OCI-LY1 (cell line): ENCODE data around the gene CNNM4.

ENCODE experiments used
- H2AFZ ChIP-seq: fragments of 200-600 bp; sonication (generic), shearing (Covaris generic); 2 replicates; pipeline ENCODE4 v1.6.0; 2014; ENCODE audit warnings: antibody characterized with exemption, mild to moderate bottlenecking, low read length
- H3F3A ChIP-seq: fragments of 200-600 bp; sonication (generic), shearing (Covaris generic); 2 replicates; pipeline ENCODE4 v1.6.0; 2014; ENCODE audit warnings: mild to moderate bottlenecking, antibody characterized with exemption, low read length, moderate library complexity; ENCODE audit not compliant: insufficient read depth
- H3K27ac ChIP-seq: fragments of 200-600 bp; sonication (generic); 2 replicates; pipeline ENCODE4 v1.5.1; 2014; ENCODE audit warnings: low read length, mixed run types, mild to moderate bottlenecking, low read depth; ENCODE audit not compliant: poor library complexity, severe bottlenecking
- H3K27me3 ChIP-seq: fragments of 200-600 bp; sonication (generic); 2 replicates; pipeline ENCODE4 v1.6.0; 2014; ENCODE audit warnings: antibody characterized with exemption, mild to moderate bottlenecking, low read length, moderate library complexity; ENCODE audit not compliant: insufficient read depth
- H3K36me3 ChIP-seq: fragments of 200-600 bp; sonication (generic); 2 replicates; pipeline ENCODE4 v1.6.1; 2014; ENCODE audit warnings: mild to moderate bottlenecking, antibody characterized with exemption, low read length, moderate library complexity, mixed read lengths; ENCODE audit not compliant: insufficient read depth
- H3K4me1 ChIP-seq: fragments of 200-600 bp; sonication (generic); 2 replicates; pipeline ENCODE4 v1.5.1; 2014; ENCODE audit warnings: mild to moderate bottlenecking, low read length, moderate library complexity; ENCODE audit not compliant: insufficient read depth, severe bottlenecking
- H3K4me2 ChIP-seq: fragments of 200-600 bp; sonication (generic), shearing (Covaris generic); 2 replicates; pipeline ENCODE4 v1.6.1; 2014; ENCODE audit warnings: low read length
- H3K4me3 ChIP-seq: fragments of 200-600 bp; sonication (generic); 2 replicates; pipeline ENCODE4 v1.5.1; 2014; ENCODE audit warnings: low read length, low read depth, mild to moderate bottlenecking, mixed read lengths; ENCODE audit not compliant: poor library complexity, severe bottlenecking
- H3K79me2 ChIP-seq: fragments of 200-600 bp; shearing (Covaris generic); 2 replicates; pipeline ENCODE4 v1.6.1; 2016; ENCODE audit warnings: mixed run types, low read length, mixed read lengths; ENCODE audit not compliant: insufficient read depth
- H3K9ac ChIP-seq: fragments of 200-600 bp; sonication (generic), shearing (Covaris generic); 2 replicates; pipeline ENCODE4 v1.6.1; 2014; ENCODE audit warnings: mild to moderate bottlenecking, low read length, mixed read lengths
- H3K9me2 ChIP-seq: fragments of 200-600 bp; sonication (generic), shearing (Covaris generic); 2 replicates; pipeline ENCODE4 v1.6.1; 2014; ENCODE audit warnings: low read depth, mild to moderate bottlenecking, low read length, mixed read lengths
- H3K9me3 ChIP-seq: fragments of 200-600 bp; shearing (Covaris generic); 2 replicates; pipeline ENCODE4 v1.6.1; 2014; ENCODE audit warnings: low read length, mixed read lengths
- H4K20me1 ChIP-seq: fragments of 200-600 bp; sonication (generic), shearing (Covaris generic); 2 replicates; pipeline ENCODE4 v1.6.0; 2016; ENCODE audit warnings: mild to moderate bottlenecking, low read length; ENCODE audit not compliant: insufficient read depth
- CTCF ChIP-seq: fragments of 200-600 bp; sonication (generic), shearing (Covaris generic); IDR thresholded peaks from 2 replicates; pipeline ENCODE4 v1.5.1; 2017; ENCODE audit warnings: mild to moderate bottlenecking, antibody characterized with exemption, low read length, moderate library complexity, mixed read lengths
- EZH2 ChIP-seq: fragments of 200-600 bp; sonication (generic), shearing (Covaris generic); IDR thresholded peaks from 2 replicates; pipeline ENCODE4 v1.8.0; 2017; ENCODE audit warnings: borderline replicate concordance, mixed run types, mild to moderate bottlenecking, antibody characterized with exemption, low read length, moderate library complexity, mixed read lengths

The CNNM4 gene

GRCh38 chr2:96831679-96832078, 71.0 kb downstream of the CNNM4 start:
- no peaks in the 10 kb centered on the region for H4K20me1 ChIP-seq
- H3K36me3 ChIP-seq: peaks cover 71% of the 10 kb centered on the region
- H3K27me3 ChIP-seq: no peaks in the 10 kb centered on the region
- H3K79me2 ChIP-seq: no peaks in the 10 kb centered on the region
- H3K4me2 ChIP-seq: no peak overlapping the region
- no peak overlapping the region for H3K4me3 ChIP-seq
- H3K4me1 ChIP-seq: peaks cover 15% of the 10 kb centered on the region
- H3K9me3 ChIP-seq: no peaks in the 10 kb centered on the region
- no peak for TF ChIP-seq EZH2
- TF ChIP-seq CTCF: no peak
- no peak overlapping the region for H3K9ac ChIP-seq
- no peaks in the 10 kb centered on the region for H3K9me2 ChIP-seq
- no peak overlapping the region for H3K27ac ChIP-seq
- H2AFZ ChIP-seq: no peak overlapping the region
- H3F3A ChIP-seq: no peaks in the 10 kb centered on the region

GRCh38 chr2:96832408-96832753, 71.7 kb downstream of the CNNM4 start:
- TF ChIP-seq CTCF (no peak), EZH2 (no peak)
- H3K36me3 ChIP-seq: peaks cover 68% of the 10 kb centered on the region

GRCh38 chr2:96832754-96833507, 72.2 kb downstream of the CNNM4 start:
- H3K9me2 ChIP-seq: no peaks in the 10 kb centered on the region
- no peak overlapping the region; the same call in 1 of the 2 replicates for H3K9ac ChIP-seq
- no peaks in the 10 kb centered on the region for H3K27me3 ChIP-seq
- H2AFZ ChIP-seq: no peak overlapping the region
- H3K9me3 ChIP-seq: no peaks in the 10 kb centered on the region
- peaks cover 68% of the 10 kb centered on the region for H3K36me3 ChIP-seq
- peak overlapping the region; percentile 63 for H3K27ac ChIP-seq
- H3K79me2 ChIP-seq: no peaks in the 10 kb centered on the region
- H3K4me1 ChIP-seq: peaks cover 15% of the 10 kb centered on the region
- no peak for TF ChIP-seq CTCF
- TF ChIP-seq EZH2: no peak
- no peak overlapping the region for H3K4me3 ChIP-seq
- H3K4me2 ChIP-seq: peak overlapping the region; percentile 17; the same call in 1 of the 2 replicates
- no peaks in the 10 kb centered on the region for H4K20me1 ChIP-seq
- no peaks in the 10 kb centered on the region for H3F3A ChIP-seq

More at GRCh38 chr2:96832408-96832753, 71.7 kb downstream of the CNNM4 start:
- Histone ChIP-seq H3K4me1 (peaks cover 15% of the 10 kb centered on the region), H3K4me2 (no peak overlapping the region), H3F3A (no peaks in the 10 kb centered on the region), H3K9me2 (no peaks in the 10 kb centered on the region), H3K9ac (no peak overlapping the region), H3K27me3 (no peaks in the 10 kb centered on the region), H2AFZ (no peak overlapping the region), H3K9me3 (no peaks in the 10 kb centered on the region), H3K27ac (peak overlapping the region; percentile 63), H3K4me3 (no peak overlapping the region), H4K20me1 (no peaks in the 10 kb centered on the region), H3K79me2 (no peaks in the 10 kb centered on the region)
